Spinal cord (tissue), 4 donors: ENCODE results near the gene DENND6A. TPM values are rescaled to one million over a fixed set of nuclear protein-coding genes. Genes with fewer than 3 reads are reported as not detected.

Experiments used
- polyA plus RNA-seq, 2 donors: library from polyadenylated mRNA; unstranded; fragments of 120-200 nt; gene quantifications; one replicate each; pipeline ENCODE4 v1.2.1, GENCODE V29; 2013; ENCODE audit not compliant: insufficient read length in 2 of 2
- small RNA-seq: library from RNA; depleted of rRNA; stranded (forward); fragments of <200 nt; gene quantifications from one replicate; pipeline ENCODE3, GENCODE V24; 2014; ENCODE audit warnings: low replicate concordance
- total RNA-seq, 2 donors: library from RNA; depleted of rRNA in 1 of 2; stranded (reverse); fragments of 120-200 nt in 1 of 2; fragments of >200 nt in 1 of 2; gene quantifications; one replicate each; pipeline versions ENCODE4 v1.2.3 to v1.2.4, GENCODE V29; 2013 to 2014

The DENND6A gene
- total and polyA plus RNA-seq, 4 donors = 19.1 to 59.4 (median 22.5) TPM

Small RNA genes lying within 50 kb of the gene (small RNA-seq; reads per million reads assigned to genes)
- not detected for gene RNU6ATAC26P

Other genes with a start within 250 kb of the DENND6A start
- 1 to 10 TPM; 2.8 to 7.8 TPM for gene DNAH12, start 148.7 kb downstream of the DENND6A start, total RNA-seq
- gene DNAH12, start 148.7 kb downstream of the DENND6A start, polyA plus RNA-seq = 1 to 10 TPM; 5.9 to 6.1 TPM
- 10 to 100 TPM; 13.2 to 14.4 TPM for gene PDE12, start 136.8 kb downstream of the DENND6A start, total RNA-seq
- gene PDE12, start 136.8 kb downstream of the DENND6A start, polyA plus RNA-seq = 10 to 100 TPM; 14.1 to 14.7 TPM
- 100 to 1,000 TPM; 108 to 177 TPM for gene ARF4, start 95.7 kb downstream of the DENND6A start, total RNA-seq
- 100 to 1,000 TPM; 194 to 199 TPM for gene ARF4, start 95.7 kb downstream of the DENND6A start, polyA plus RNA-seq
- 10 to 100 TPM; 43.5 to 80.9 TPM for gene SLMAP, start 63.2 kb upstream of the DENND6A start, total RNA-seq
- gene SLMAP, start 63.2 kb upstream of the DENND6A start, polyA plus RNA-seq = 10 to 100 TPM; 36.3 to 37.8 TPM